Rectal smooth muscle tissue (tissue), 1 donor: ENCODE results near the gene CIAPIN1.
"Not testable (repeated sequence)": the region's sequence is repeated elsewhere in the genome, so short reads cannot be mapped to it uniquely, and the experiment has no call there.

Experiments used
- H3K27ac ChIP-seq: one replicate; pipeline ENCODE4 v1.7.0; 2013; ENCODE audit warnings: low read depth, low read length, inconsistent platforms
- H3K27me3 ChIP-seq: one replicate; pipeline ENCODE4 v1.7.0; 2013; ENCODE audit warnings: low read length; ENCODE audit not compliant: control insufficient read depth, insufficient read depth
- H3K36me3 ChIP-seq: one replicate; pipeline ENCODE4 v1.7.0; 2013; ENCODE audit warnings: low read length; ENCODE audit not compliant: control insufficient read depth, insufficient read depth
- H3K4me1 ChIP-seq: one replicate; pipeline ENCODE4 v1.7.0; 2013; ENCODE audit warnings: low read length; ENCODE audit not compliant: control insufficient read depth, insufficient read depth
- H3K4me3 ChIP-seq: one replicate; pipeline ENCODE4 v1.7.0; 2013; ENCODE audit warnings: low read length
- H3K9ac ChIP-seq: one replicate; pipeline ENCODE4 v1.7.0; 2013; ENCODE audit warnings: low read length

Gene CIAPIN1

GRCh38 chr16:57405097-57405496, 42.1 kb downstream of the CIAPIN1 start:
- no peak overlapping the region for H3K9ac ChIP-seq
- H3K36me3 ChIP-seq: no peaks in the 10 kb centered on the region
- H3K27ac ChIP-seq: no peak overlapping the region
- no peaks in the 10 kb centered on the region for H3K4me1 ChIP-seq
- H3K4me3 ChIP-seq: no peak overlapping the region
- H3K27me3 ChIP-seq: no peaks in the 10 kb centered on the region

GRCh38 chr16:57403965-57404817, 43.0 kb downstream of the CIAPIN1 start, which contains the start of gene CCL17:
TSS of gene CCL17 (plus strand) at chr16:57404767. CDS start at chr16:57413933, 9,166 bp downstream.
- Histone ChIP-seq H3K4me1 (no peaks in the 10 kb centered on the region), H3K36me3 (no peaks in the 10 kb centered on the region), H3K27me3 (no peaks in the 10 kb centered on the region), H3K27ac (no peak within 1 kb of the TSS), H3K4me3 (no peak within 1 kb of the TSS), H3K9ac (no peak within 1 kb of the TSS)

DNA sequence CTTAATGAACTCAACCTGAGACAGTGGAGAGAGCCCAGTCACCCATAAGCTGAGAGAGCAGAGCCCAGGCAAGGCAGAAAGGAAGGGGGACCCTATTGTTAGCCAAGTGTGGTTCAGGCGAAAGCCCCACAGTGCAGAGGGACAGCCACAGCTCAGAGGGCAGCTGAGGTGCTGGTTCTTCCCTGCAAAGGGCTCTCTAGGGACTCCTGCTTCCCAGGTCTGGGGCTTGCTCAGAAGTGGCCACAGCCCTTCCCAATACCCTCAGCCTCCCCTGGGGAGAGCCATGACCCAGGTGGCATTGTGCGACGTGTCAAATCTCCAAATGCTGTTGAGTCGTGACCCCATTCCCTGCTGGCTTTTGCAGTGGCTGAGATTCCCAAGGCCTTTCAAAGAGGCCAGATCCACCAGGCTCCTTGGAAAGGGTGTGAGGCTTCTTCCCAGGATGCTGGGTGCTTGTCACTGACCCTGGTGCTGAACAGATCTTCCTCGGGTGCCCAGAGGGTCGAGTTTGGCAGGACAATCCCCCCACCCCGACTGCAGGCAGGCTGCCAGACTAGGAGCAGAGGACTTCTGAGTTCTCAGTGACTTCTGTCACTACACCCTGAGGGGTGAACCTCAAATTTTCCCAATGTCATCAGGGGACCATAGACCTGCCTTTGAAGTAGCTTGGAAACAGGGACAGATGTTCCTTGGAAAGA, 45.1 kb downstream of the CIAPIN1 start:
- Histone ChIP-seq H3K4me3 (no peak overlapping the region), H3K27ac (no peak overlapping the region), H3K27me3 (no peaks in the 10 kb centered on the region), H3K4me1 (no peaks in the 10 kb centered on the region), H3K9ac (no peak overlapping the region), H3K36me3 (no peaks in the 10 kb centered on the region)

GRCh38 chr16:57397493-57397892, 49.7 kb downstream of the CIAPIN1 start:
- not testable (repeated sequence) for H3K4me3 ChIP-seq, H3K36me3 ChIP-seq, H3K27ac ChIP-seq, H3K27me3 ChIP-seq, H3K9ac ChIP-seq, H3K4me1 ChIP-seq

- Histone ChIP-seq H3K9ac (no peak overlapping the region), H3K4me3 (no peak overlapping the region), H3K36me3 (no peaks in the 10 kb centered on the region), H3K27me3 (no peaks in the 10 kb centered on the region), H3K4me1 (no peaks in the 10 kb centered on the region), H3K27ac (no peak overlapping the region)
These were observed 50.4 kb downstream of the CIAPIN1 start for GRCh38 chr16:57396786-57397185.

DNA sequence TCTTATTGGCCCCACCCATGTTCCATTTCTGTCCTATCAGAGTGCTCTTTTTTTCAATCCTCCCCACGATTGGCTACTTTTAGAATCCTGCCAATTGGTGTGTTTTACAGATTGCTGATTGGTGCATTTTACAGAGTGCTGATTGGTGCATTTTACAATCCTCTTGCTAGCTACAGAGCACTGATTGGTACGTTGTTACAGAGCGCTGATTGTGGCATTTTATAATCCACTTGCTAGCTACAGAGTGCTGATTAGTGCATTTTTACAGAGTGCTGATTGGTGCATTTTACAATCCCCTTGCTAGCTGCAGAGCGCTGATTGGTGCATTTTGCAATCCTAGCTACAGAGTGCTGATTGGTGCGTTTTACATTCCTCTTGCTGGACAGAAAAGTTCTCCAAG, 52.2 kb downstream of the CIAPIN1 start:
- H3K9ac ChIP-seq: no peak overlapping the region
- no peaks in the 10 kb centered on the region for H3K36me3 ChIP-seq
- H3K27me3 ChIP-seq: no peaks in the 10 kb centered on the region
- H3K4me1 ChIP-seq: no peaks in the 10 kb centered on the region
- H3K27ac ChIP-seq: no peak overlapping the region
- no peak overlapping the region for H3K4me3 ChIP-seq

DNA sequence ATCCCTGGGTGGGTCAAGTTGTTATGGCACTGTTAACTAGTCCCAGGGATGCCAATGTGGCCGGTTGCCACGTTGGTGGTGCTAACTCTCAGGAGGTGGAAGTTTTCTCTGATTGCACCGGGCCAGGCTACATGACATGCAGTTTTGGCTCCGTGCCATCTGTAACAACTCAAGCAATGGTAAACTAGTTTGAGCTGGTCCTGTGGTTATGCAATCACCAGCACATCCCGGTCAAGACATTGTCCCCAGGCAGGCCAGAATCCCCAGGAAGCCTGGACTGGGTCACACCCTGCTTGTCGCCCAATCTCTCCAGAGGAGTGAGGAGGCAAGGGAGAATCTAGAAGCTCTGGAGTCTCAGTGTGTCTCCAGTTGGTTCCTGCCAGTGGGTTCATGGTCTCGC, 52.7 kb downstream of the CIAPIN1 start:
- Histone ChIP-seq H3K27me3 (no peaks in the 10 kb centered on the region), H3K27ac (no peak overlapping the region), H3K36me3 (no peaks in the 10 kb centered on the region), H3K4me3 (no peak overlapping the region), H3K4me1 (no peaks in the 10 kb centered on the region), H3K9ac (no peak overlapping the region)

DNA sequence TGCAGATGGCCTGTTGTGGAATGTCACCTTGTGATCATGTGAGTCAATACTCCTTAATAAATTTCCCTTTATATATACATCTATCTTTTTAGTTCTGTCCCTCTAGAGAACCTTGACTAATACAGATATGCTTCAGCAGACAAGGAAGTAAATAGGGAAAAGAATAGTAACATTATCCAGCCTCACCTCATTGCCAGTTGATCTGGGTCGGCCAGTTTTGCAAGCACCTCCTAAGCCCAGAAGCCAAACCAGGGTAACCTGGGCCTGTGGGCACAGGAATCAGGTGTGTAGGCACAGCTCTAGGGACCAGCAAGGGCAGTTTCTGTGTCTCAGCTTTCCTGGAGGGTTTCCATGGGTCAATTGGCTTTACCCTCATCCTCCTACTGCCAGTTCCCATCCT, 54.5 kb downstream of the CIAPIN1 start:
- Histone ChIP-seq H3K36me3 (no peaks in the 10 kb centered on the region), H3K4me3 (no peak overlapping the region), H3K27ac (no peak overlapping the region), H3K9ac (no peak overlapping the region), H3K4me1 (no peaks in the 10 kb centered on the region), H3K27me3 (no peaks in the 10 kb centered on the region)

- Histone ChIP-seq H3K4me1 (no peaks in the 10 kb centered on the region), H3K27ac (no peak overlapping the region), H3K36me3 (no peaks in the 10 kb centered on the region), H3K9ac (no peak overlapping the region), H3K27me3 (no peaks in the 10 kb centered on the region), H3K4me3 (no peak overlapping the region)
These were observed 55.5 kb downstream of the CIAPIN1 start for GRCh38 chr16:57391708-57392107.

GRCh38 chr16:57391300-57391699, 55.9 kb downstream of the CIAPIN1 start:
- H3K36me3 ChIP-seq: no peaks in the 10 kb centered on the region
- H3K27me3 ChIP-seq: no peaks in the 10 kb centered on the region
- no peaks in the 10 kb centered on the region for H3K4me1 ChIP-seq
- no peak overlapping the region for H3K4me3 ChIP-seq
- no peak overlapping the region for H3K27ac ChIP-seq
- H3K9ac ChIP-seq: no peak overlapping the region

DNA sequence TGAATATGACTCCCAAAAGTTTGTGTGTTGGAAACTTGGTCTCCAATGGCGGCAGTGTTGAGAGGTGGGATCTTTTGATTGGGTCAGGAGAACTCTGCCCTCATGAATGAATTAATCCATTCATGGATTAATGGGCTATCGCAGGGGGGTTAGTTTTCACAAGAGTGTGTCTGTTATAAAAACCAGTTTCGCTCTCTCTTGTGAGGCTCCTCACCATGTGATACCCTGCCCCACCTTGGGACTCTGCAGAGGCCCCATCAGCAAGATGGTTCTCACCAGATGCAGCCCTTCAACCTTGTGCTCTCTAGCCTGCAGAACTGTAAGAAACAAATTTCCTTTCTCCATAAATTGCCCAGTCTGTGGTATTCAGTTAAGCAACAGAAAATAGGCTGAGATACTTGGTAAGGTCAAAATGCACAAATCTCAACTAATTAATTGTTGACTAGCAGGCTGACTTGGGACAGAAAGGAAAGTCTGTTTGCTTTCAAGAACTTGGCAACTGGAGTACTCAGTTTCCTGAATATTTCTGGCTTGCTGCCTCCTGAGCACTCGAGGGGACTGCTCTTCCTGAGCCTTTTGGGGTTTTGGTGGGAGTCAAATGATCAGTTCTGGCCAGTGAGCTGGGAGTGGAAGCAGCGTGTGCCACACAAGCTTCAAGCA, 56.4 kb downstream of the CIAPIN1 start:
- Histone ChIP-seq H3K4me3 (no peak overlapping the region), H3K36me3 (no peaks in the 10 kb centered on the region), H3K27ac (no peak overlapping the region), H3K4me1 (no peaks in the 10 kb centered on the region), H3K9ac (no peak overlapping the region), H3K27me3 (no peaks in the 10 kb centered on the region)

DNA sequence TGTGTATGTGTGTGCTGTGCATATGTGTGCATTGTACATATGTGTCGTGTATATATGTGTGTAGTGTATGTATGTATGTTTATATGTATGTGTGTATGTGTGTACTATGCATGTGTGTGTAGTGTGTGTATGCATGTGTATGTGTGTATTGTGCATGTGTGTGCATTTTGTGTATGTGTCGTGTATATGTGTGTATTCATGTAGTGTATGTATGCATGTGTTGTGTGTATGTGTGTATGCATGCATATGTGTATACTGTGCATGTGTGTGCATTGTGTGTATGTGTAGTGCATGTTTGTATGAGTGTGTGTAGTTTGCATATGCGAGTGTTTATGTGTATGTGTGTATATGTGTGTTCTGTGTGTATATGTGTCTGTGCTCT, 58.1 kb downstream of the CIAPIN1 start:
- H3K36me3 ChIP-seq: no peaks in the 10 kb centered on the region

More for the DNA sequence above, 58.1 kb downstream of the CIAPIN1 start:
- no peak overlapping the region for H3K9ac ChIP-seq
- H3K27ac ChIP-seq: no peak overlapping the region
- peaks cover 1% of the 10 kb centered on the region for H3K4me1 ChIP-seq
- no peak overlapping the region for H3K4me3 ChIP-seq
- no peaks in the 10 kb centered on the region for H3K27me3 ChIP-seq
